HepG2 (cell line): ENCODE results near the gene CSNK1E. TPM values are rescaled to one million over a fixed set of nuclear protein-coding genes. Genes with fewer than 3 reads are reported as not detected.

ENCODE experiments used
- FOXC1 ChIP-seq: sonication (generic); formaldehyde crosslinking; IDR thresholded peaks from 2 replicates; pipeline ENCODE4 v1.8.0; 2022; ENCODE audit warnings: mild to moderate bottlenecking, missing genetic modification reagents, borderline replicate concordance
- FOXK2 ChIP-seq: fragments of 450-650 bp; IDR thresholded peaks from 2 replicates; pipeline ENCODE4 v1.6.1; 2016
- MAFG ChIP-seq: sonication (generic); formaldehyde crosslinking; IDR thresholded peaks from 2 replicates; pipeline ENCODE4 v1.5.1; 2020; ENCODE audit warnings: mild to moderate bottlenecking, missing genetic modification reagents
- POGZ ChIP-seq: sonication (generic); formaldehyde crosslinking; IDR thresholded peaks from 2 replicates; pipeline ENCODE4 v1.4.0; 2020; ENCODE audit warnings: mild to moderate bottlenecking, missing genetic modification reagents
- ZNF550 ChIP-seq: sonication (generic); formaldehyde crosslinking; IDR thresholded peaks from 2 replicates; pipeline ENCODE4 v1.4.0; 2020; ENCODE audit warnings: mild to moderate bottlenecking, missing genetic modification reagents, borderline replicate concordance
- polyA plus RNA-seq, 8 experiments: library from polyadenylated mRNA; depleted of rRNA in 3 of 8; stranded (reverse) in 7 of 8; unstranded in 1 of 8; fragments of >200 nt; fragmentation: Illumina TruSeq in 4 of 8; extraction: Trizol in 4 of 8; gene quantifications; 2 replicates each; pipeline versions ENCODE4 v1.2.1 to v1.2.3, GENCODE V29; 2011 to 2016; ENCODE audit warnings: low read depth in 4 of 8, missing spikeins in 1 of 8, mixed read lengths in 1 of 8; ENCODE audit not compliant: insufficient read depth in 1 of 8
- total RNA-seq, 5 experiments: library from RNA; depleted of rRNA; stranded (reverse); fragments of >200 nt; fragmentation: Illumina TruSeq; extraction: Trizol; gene quantifications; 2 replicates each; pipeline ENCODE4 v1.2.3, GENCODE V29; 2016; ENCODE audit warnings: low read depth in 1 of 5
- TF ChIP-seq, protein P1 (sequence below): sonication (generic); formaldehyde crosslinking; IDR thresholded peaks from 2 replicates; pipeline ENCODE4 v1.5.0; 2020; ENCODE audit warnings: mild to moderate bottlenecking, missing genetic modification reagents, borderline replicate concordance
- TF ChIP-seq, protein P2 (sequence below): sonication (generic); formaldehyde crosslinking; IDR thresholded peaks from 2 replicates; pipeline ENCODE4 v1.5.0; 2020; ENCODE audit warnings: missing genetic modification reagents
- TF ChIP-seq, protein P3 (sequence below): sonication (generic); formaldehyde crosslinking; IDR thresholded peaks from 2 replicates; pipeline ENCODE4 v1.5.0; 2020; ENCODE audit warnings: mild to moderate bottlenecking, missing genetic modification reagents, borderline replicate concordance

CSNK1E gene
- total and polyA plus RNA-seq, 2 of the 13 experiments (the other 11 are each of a cell fraction or from before 2014, with no cell fraction given): 34.7 to 129 TPM

DNA sequence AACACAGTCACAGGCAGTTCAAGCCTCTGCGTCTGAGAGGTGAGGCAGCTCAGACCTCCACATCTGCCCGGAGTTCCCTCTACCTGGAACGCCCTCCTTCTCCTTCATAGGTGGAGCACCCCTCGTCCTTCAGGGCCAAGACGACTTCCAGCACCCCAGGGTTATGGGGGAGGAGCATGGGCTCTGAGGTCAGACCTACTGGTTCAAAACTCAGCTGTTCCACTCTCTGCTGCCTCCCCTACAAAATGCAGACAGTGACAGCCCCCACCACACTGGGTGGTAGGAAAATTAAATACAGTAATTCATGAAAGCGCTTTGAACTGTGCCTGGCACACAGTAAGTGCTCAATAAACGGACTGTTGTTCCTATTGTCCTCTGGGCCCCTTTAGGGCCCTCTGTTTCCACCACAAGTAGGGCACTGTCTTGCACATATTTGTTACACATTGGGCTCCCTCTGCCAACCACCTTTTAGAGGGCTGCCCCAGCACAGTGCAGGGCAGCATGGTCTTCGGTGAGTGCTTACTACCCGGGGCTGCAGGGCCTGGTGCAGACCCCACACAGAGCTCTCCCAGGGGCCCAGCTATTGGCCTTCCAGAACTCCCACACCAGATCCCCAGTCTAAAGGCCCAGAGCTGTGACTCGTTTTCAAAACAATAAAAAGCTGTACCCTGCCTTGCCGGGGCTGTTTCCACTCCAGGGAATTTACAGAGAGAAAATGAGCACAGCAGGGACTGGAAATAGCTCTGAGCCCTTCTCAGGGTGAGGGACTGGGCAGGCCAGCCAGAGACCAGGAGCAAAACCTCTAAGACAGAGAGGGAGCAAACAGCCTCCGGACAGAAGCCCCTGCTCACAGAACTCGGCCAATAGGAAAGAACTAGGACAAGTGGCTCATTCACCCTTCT, 46.9 kb downstream of the CSNK1E start (continued):
- TF ChIP-seq, protein P1, sequence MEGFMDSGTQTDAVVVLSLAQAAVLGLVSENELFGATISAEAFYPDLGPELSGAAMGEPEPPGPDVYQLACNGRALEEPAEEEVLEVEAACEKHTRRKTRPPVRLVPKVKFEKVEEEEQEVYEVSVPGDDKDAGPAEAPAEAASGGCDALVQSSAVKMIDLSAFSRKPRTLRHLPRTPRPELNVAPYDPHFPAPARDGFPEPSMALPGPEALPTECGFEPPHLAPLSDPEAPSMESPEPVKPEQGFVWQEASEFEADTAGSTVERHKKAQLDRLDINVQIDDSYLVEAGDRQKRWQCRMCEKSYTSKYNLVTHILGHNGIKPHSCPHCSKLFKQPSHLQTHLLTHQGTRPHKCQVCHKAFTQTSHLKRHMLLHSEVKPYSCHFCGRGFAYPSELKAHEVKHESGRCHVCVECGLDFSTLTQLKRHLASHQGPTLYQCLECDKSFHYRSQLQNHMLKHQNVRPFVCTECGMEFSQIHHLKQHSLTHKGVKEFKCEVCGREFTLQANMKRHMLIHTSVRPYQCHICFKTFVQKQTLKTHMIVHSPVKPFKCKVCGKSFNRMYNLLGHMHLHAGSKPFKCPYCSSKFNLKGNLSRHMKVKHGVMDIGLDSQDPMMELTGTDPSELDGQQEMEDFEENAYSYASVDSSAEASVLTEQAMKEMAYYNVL: no peak
- TF ChIP-seq POGZ: no peak
- no peak for TF ChIP-seq MAFG (CRISPR knock-in tag)
- TF ChIP-seq ZNF550 (CRISPR knock-in tag): no peak
- TF ChIP-seq, protein P2, sequence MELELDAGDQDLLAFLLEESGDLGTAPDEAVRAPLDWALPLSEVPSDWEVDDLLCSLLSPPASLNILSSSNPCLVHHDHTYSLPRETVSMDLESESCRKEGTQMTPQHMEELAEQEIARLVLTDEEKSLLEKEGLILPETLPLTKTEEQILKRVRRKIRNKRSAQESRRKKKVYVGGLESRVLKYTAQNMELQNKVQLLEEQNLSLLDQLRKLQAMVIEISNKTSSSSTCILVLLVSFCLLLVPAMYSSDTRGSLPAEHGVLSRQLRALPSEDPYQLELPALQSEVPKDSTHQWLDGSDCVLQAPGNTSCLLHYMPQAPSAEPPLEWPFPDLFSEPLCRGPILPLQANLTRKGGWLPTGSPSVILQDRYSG (CRISPR knock-in tag): no peak
- TF ChIP-seq, protein P3, sequence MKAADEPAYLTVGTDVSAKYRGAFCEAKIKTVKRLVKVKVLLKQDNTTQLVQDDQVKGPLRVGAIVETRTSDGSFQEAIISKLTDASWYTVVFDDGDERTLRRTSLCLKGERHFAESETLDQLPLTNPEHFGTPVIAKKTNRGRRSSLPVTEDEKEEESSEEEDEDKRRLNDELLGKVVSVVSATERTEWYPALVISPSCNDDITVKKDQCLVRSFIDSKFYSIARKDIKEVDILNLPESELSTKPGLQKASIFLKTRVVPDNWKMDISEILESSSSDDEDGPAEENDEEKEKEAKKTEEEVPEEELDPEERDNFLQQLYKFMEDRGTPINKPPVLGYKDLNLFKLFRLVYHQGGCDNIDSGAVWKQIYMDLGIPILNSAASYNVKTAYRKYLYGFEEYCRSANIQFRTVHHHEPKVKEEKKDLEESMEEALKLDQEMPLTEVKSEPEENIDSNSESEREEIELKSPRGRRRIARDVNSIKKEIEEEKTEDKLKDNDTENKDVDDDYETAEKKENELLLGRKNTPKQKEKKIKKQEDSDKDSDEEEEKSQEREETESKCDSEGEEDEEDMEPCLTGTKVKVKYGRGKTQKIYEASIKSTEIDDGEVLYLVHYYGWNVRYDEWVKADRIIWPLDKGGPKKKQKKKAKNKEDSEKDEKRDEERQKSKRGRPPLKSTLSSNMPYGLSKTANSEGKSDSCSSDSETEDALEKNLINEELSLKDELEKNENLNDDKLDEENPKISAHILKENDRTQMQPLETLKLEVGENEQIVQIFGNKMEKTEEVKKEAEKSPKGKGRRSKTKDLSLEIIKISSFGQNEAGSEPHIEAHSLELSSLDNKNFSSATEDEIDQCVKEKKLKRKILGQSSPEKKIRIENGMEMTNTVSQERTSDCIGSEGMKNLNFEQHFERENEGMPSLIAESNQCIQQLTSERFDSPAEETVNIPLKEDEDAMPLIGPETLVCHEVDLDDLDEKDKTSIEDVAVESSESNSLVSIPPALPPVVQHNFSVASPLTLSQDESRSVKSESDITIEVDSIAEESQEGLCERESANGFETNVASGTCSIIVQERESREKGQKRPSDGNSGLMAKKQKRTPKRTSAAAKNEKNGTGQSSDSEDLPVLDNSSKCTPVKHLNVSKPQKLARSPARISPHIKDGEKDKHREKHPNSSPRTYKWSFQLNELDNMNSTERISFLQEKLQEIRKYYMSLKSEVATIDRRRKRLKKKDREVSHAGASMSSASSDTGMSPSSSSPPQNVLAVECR (CRISPR knock-in tag): no peak
- TF ChIP-seq FOXC1 (CRISPR knock-in tag): no peak
- no peak for TF ChIP-seq FOXK2
- TF ChIP-seq, all 625 proteins: peak for 0
